ENCODE results near the gene RELN.

GRCh38 chr7:103640031-103640779 is 349.3 kb downstream of the RELN start:
- TF ChIP-seq CTCF (IDR thresholded peaks at IDR 0.05; ENCODE audit: low read depth, low read length), result no peak
- TF ChIP-seq MAX (IDR thresholded peaks at IDR 0.05; ENCODE audit: low read depth, low read length), result no peak
